ENCODE measurements around the gene PHC1. TPM values are rescaled to one million over a fixed set of nuclear protein-coding genes. Genes with fewer than 3 reads are reported as not detected.

Gene PHC1
- total and polyA plus RNA-seq, 8 donors = 4.3 to 176 (median 18.5) TPM

- DNase-seq = no peak
- no peak overlapping the region for H3K27ac ChIP-seq
- H3K36me3 ChIP-seq = no peaks in the 10 kb centered on the region
- intact Hi-C loops (cut with DNase I; ENCODE audit: low total_unique reads) = no loop called here
- WGBS, 5 donors = 59 to 75% (median 65%) methylated on average over 1 of the region's 1 CpG
- H3K27me3 ChIP-seq = no peaks in the 10 kb centered on the region
- TF ChIP-seq, protein P1, sequence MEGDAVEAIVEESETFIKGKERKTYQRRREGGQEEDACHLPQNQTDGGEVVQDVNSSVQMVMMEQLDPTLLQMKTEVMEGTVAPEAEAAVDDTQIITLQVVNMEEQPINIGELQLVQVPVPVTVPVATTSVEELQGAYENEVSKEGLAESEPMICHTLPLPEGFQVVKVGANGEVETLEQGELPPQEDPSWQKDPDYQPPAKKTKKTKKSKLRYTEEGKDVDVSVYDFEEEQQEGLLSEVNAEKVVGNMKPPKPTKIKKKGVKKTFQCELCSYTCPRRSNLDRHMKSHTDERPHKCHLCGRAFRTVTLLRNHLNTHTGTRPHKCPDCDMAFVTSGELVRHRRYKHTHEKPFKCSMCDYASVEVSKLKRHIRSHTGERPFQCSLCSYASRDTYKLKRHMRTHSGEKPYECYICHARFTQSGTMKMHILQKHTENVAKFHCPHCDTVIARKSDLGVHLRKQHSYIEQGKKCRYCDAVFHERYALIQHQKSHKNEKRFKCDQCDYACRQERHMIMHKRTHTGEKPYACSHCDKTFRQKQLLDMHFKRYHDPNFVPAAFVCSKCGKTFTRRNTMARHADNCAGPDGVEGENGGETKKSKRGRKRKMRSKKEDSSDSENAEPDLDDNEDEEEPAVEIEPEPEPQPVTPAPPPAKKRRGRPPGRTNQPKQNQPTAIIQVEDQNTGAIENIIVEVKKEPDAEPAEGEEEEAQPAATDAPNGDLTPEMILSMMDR (IDR thresholded peaks at IDR 0.05) = no peak
- TF ChIP-seq POLR2AphosphoS5 (IDR thresholded peaks at IDR 0.05) (no peak), POLR2A (IDR thresholded peaks at IDR 0.05) (no peak), EP300 (IDR thresholded peaks at IDR 0.05) (no peak)
- H3K4me1 ChIP-seq = no peaks in the 10 kb centered on the region
- H3K4me3 ChIP-seq = no peak overlapping the region
- no peaks in the 10 kb centered on the region for H3K9me3 ChIP-seq
Measured at GRCh38 chr12:8870586-8870985, 43.7 kb upstream of the PHC1 start.

- H3K4me3 ChIP-seq = no peak overlapping the region
- no peaks in the 10 kb centered on the region for H3K9me3 ChIP-seq
- no peaks in the 10 kb centered on the region for H3K27me3 ChIP-seq
- DNase-seq = no peak
- H3K4me1 ChIP-seq = no peaks in the 10 kb centered on the region
- intact Hi-C loops (cut with DNase I; ENCODE audit: low total_unique reads) = no loop called here
- TF ChIP-seq POLR2AphosphoS5 (IDR thresholded peaks at IDR 0.05) (no peak), POLR2A (IDR thresholded peaks at IDR 0.05) (no peak)
- TF ChIP-seq, protein P1 (IDR thresholded peaks at IDR 0.05) = no peak
- H3K27ac ChIP-seq = no peak overlapping the region
- H3K36me3 ChIP-seq = no peaks in the 10 kb centered on the region
Measured at GRCh38 chr12:8871068-8871467, 43.2 kb upstream of the PHC1 start.

GRCh38 chr12:8876887-8877286, 37.4 kb upstream of the PHC1 start:
- no peaks in the 10 kb centered on the region for H3K9me3 ChIP-seq
- WGBS, 5 donors = 7 to 41% (median 21%) methylated on average over 4 of the region's 4 CpGs
- no peaks in the 10 kb centered on the region for H3K36me3 ChIP-seq
- TF ChIP-seq EP300 (IDR thresholded peaks at IDR 0.05) = no peak
- TF ChIP-seq, protein P1 (IDR thresholded peaks at IDR 0.05) = no peak
- no peak for TF ChIP-seq POLR2AphosphoS5 (IDR thresholded peaks at IDR 0.05)
- no peak for TF ChIP-seq POLR2A (IDR thresholded peaks at IDR 0.05)
- no peaks in the 10 kb centered on the region for H3K27me3 ChIP-seq
- no peak for DNase-seq
- no peaks in the 10 kb centered on the region for H3K4me1 ChIP-seq
- H3K27ac ChIP-seq = no peak overlapping the region
- no peak overlapping the region for H3K4me3 ChIP-seq
- intact Hi-C loops (cut with DNase I; ENCODE audit: low total_unique reads) = no loop called here

DNA sequence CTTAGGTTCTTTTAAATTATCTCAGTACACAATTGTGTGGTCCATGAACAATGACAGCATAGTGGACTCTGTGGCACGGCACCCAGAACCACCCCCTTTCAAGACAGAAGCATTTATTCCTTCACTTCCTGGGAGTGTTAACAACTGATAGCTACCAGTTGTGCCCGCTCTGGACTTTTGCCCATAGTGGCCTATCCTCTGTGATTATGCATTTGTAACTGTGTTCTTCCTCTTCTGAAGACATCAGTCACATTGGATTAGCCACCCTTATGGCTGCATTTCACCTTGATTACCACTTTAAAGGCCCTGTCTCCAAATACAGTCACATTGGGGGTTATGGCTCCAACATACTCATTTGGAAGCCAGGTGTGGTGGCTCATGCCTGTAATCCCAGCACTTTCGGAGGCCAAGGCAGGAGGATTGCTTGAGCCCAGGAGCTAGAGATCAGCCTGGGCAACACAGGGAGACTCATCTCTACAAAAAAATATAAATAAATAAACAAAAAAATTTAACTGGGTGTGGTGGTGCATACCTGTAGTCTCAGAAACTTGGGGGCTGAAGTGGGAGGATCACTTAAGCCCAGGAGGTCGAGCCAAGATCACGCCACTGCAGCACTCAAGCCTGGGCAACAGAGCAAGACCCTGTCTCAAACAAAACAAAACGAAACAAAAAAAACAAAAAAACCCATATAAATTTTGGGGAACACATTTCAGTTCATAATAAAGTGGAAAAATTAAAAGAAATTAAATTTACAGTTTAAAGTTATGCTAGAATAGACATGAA, 27.6 kb upstream of the PHC1 start:
- H3K9me3 ChIP-seq = no peaks in the 10 kb centered on the region
- no peak for TF ChIP-seq EP300 (IDR thresholded peaks at IDR 0.05)
- no peak for TF ChIP-seq POLR2AphosphoS5 (IDR thresholded peaks at IDR 0.05)
- TF ChIP-seq, protein P1 (IDR thresholded peaks at IDR 0.05) = no peak
- no peak for TF ChIP-seq POLR2A (IDR thresholded peaks at IDR 0.05)
- no peaks in the 10 kb centered on the region for H3K36me3 ChIP-seq
- intact Hi-C loops (cut with DNase I; ENCODE audit: low total_unique reads) = no loop called here
- peaks cover 0 to 4% (median 2%) of the 10 kb centered on the region in 4 donors for H3K4me1 ChIP-seq
- no peak for DNase-seq
- no peak overlapping the region for H3K4me3 ChIP-seq
- WGBS, 5 donors = 84 to 93% (median 88%) methylated on average over 6 of the region's 6 CpGs
- no peak overlapping the region for H3K27ac ChIP-seq
- no peaks in the 10 kb centered on the region for H3K27me3 ChIP-seq
